IPS-15b (cell line): ENCODE data around the gene MAP3K13.
"Not testable (repeated sequence)": the region's sequence is repeated elsewhere in the genome, so short reads cannot be mapped to it uniquely, and the experiment has no call there.

Source experiments
- H3K27me3 ChIP-seq: one replicate; pipeline ENCODE4 v1.6.1; 2013; ENCODE audit warnings: low read length; ENCODE audit not compliant: control insufficient read depth, insufficient read depth
- H3K36me3 ChIP-seq: one replicate; pipeline ENCODE4 v1.6.1; 2013; ENCODE audit warnings: low read length; ENCODE audit not compliant: control insufficient read depth, insufficient read depth
- H3K4me1 ChIP-seq: one replicate; pipeline ENCODE4 v1.6.1; 2013; ENCODE audit warnings: mild to moderate bottlenecking, low read length; ENCODE audit not compliant: control insufficient read depth, insufficient read depth
- H3K4me3 ChIP-seq: one replicate; pipeline ENCODE4 v1.5.1; 2013; ENCODE audit warnings: low read depth, low read length
- H3K9ac ChIP-seq: one replicate; pipeline ENCODE4 v1.6.1; 2013; ENCODE audit warnings: low read depth, mild to moderate bottlenecking, low read length
- H3K9me3 ChIP-seq: one replicate; pipeline ENCODE4 v1.6.1; 2013; ENCODE audit warnings: mild to moderate bottlenecking, low read length; ENCODE audit not compliant: control insufficient read depth, insufficient read depth

MAP3K13 gene

DNA sequence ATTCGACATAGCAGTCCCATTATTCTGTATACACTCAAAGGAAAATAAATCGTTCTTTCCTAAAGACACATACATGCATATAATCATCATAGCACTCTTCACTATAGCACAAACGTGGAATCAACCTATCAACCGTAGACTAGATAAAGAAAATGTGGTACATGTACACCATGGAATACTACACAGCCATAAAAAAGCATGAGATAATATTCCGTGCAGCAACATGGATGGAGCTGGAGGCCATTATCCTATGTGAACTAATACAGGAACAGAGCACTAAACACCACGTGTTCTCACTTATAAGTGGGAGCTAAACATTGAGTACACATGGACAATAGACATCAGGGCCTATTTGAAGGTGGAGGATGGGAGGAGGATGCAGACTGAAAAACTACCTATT, 12.1 kb upstream of the MAP3K13 start:
- no peak overlapping the region for H3K9ac ChIP-seq
- H3K4me3 ChIP-seq: no peak overlapping the region
- H3K36me3 ChIP-seq: no peaks in the 10 kb centered on the region
- no peaks in the 10 kb centered on the region for H3K4me1 ChIP-seq
- peaks cover 29% of the 10 kb centered on the region for H3K27me3 ChIP-seq
- no peaks in the 10 kb centered on the region for H3K9me3 ChIP-seq

DNA sequence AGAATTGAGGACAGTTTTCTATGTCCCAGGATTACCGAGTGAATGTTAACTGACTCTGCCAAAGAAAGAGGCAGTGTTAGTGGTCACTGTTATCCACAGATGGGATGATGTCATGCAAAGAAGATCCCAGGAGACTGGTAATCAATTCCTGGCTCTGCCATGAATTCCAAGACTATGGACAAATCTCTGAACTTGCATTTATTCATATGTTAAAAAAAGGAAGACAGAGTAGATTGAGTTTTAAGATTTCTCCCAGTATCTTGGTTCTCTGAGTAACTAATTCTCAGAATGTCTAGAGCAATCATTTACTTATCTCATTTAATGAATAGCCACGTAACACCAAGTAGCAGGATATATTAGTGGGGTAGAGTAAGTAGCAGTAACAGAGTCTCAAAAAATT, 11.5 kb upstream of the MAP3K13 start:
- no peaks in the 10 kb centered on the region for H3K4me1 ChIP-seq
- no peak overlapping the region for H3K4me3 ChIP-seq
- no peak overlapping the region for H3K9ac ChIP-seq
- H3K36me3 ChIP-seq: no peaks in the 10 kb centered on the region
- H3K9me3 ChIP-seq: no peaks in the 10 kb centered on the region
- H3K27me3 ChIP-seq: peaks cover 34% of the 10 kb centered on the region

DNA sequence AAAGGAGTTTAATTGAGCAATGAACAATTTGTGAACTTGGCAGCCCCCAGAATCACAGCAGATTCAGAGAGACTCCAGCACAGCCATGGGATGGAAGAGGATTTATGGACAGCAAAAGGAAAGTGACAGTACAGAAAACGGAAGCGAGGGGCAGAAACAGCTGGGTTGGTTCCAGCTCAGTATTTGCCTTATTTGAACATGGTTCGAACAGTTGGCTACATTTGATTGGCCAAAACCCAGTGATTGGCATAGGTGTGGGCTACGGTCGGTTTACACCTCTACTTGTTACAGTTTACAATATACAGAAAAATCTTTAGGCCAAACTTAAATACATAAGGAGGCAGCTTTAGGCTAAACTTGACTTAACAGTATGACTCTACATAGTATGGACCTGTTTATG, 9.7 kb upstream of the MAP3K13 start:
- Histone ChIP-seq H3K9me3 (no peaks in the 10 kb centered on the region), H3K9ac (no peak overlapping the region)

DNA sequence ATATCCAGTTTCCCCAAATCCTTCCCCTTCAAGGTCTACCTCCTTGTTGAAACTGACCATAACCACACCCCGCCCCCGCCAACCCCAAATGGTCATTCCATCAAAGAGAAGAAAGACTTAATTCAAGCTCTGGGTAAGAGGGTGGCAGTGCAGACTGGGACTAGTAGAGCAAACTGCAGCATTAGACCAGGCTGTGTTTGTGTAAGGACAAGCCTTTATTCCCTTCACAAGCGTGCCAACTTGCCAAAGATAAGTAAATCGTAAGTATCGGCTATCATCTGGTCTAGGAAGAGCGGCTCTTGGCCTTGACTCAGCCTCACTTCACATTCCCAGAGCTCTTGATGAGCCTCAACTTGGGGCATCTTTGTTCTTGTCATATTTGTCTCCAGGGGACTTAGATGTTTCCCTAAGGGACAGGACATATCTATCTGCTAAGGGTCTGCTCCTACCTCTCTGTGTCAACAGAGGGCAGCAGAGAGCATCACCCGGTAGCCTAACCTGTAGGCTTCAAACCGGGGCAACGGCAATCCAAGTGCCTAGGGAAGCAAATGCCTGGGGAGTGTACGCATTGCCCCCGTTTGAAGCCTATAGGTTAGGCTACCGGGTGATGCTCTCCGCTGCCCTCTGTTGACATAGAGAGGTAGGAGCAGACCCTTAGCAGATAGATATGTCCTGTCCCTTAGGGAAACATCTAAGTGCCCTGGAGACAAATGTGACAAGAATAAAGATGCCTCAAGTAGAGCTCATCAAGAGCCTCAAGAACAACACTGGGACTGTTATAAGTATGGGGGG, 8.9 kb upstream of the MAP3K13 start:
- H3K4me1 ChIP-seq: no peaks in the 10 kb centered on the region
- H3K9ac ChIP-seq: no peak overlapping the region
- H3K4me3 ChIP-seq: no peak overlapping the region

More for the DNA sequence above, 9.7 kb upstream of the MAP3K13 start:
- no peak overlapping the region for H3K4me3 ChIP-seq
- H3K27me3 ChIP-seq: peaks cover 34% of the 10 kb centered on the region
- H3K4me1 ChIP-seq: no peaks in the 10 kb centered on the region
- no peaks in the 10 kb centered on the region for H3K36me3 ChIP-seq

DNA sequence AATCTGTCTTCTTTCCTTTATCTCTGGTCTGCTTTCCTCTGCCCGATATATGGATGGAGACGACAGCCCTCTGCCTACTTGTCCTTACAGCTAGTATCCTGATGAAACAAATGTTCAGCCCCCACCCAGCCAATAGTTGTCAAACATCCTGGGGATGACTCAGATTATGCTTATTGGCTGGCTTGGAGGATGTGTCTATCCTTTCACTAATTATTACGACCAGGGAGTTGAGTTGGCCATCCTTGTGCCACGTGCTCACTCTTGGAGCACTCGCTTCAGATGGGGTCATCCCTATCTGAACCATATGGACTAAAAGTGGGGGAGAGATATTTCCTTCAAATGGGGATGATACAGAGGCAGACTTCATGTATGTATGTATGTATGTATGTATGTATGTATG, 6.4 kb upstream of the MAP3K13 start:
- H3K36me3 ChIP-seq: no peaks in the 10 kb centered on the region
- no peak overlapping the region for H3K4me3 ChIP-seq
- H3K27me3 ChIP-seq: peaks cover 32% of the 10 kb centered on the region
- no peaks in the 10 kb centered on the region for H3K4me1 ChIP-seq
- no peaks in the 10 kb centered on the region for H3K9me3 ChIP-seq
- H3K9ac ChIP-seq: no peak overlapping the region

More for the DNA sequence above, 8.9 kb upstream of the MAP3K13 start:
- Histone ChIP-seq H3K36me3 (no peaks in the 10 kb centered on the region), H3K27me3 (peaks cover 34% of the 10 kb centered on the region), H3K9me3 (no peaks in the 10 kb centered on the region)

DNA sequence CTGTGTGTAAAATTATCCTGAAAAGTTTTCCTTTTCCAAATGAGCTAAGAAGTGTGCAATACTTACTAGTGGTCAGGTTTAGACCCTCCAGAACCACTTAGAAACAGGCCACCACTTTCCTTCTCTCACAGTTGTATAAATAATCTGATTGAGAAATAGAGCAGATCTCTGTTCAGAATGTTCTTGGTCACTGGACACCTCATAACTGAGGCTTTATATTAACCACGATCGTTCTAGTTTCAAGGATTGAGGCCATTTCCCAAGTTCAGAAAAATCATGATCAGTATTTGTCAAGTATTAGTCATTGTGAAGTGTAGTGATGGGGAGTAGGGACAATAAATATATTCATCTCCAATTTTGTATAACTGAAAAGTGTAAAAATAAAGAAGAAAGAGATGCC, 1.0 kb upstream of the MAP3K13 start:
- Histone ChIP-seq H3K4me3 (no peak overlapping the region), H3K27me3 (peaks cover 24% of the 10 kb centered on the region), H3K9ac (no peak overlapping the region), H3K4me1 (no peaks in the 10 kb centered on the region), H3K36me3 (no peaks in the 10 kb centered on the region), H3K9me3 (no peaks in the 10 kb centered on the region)

DNA sequence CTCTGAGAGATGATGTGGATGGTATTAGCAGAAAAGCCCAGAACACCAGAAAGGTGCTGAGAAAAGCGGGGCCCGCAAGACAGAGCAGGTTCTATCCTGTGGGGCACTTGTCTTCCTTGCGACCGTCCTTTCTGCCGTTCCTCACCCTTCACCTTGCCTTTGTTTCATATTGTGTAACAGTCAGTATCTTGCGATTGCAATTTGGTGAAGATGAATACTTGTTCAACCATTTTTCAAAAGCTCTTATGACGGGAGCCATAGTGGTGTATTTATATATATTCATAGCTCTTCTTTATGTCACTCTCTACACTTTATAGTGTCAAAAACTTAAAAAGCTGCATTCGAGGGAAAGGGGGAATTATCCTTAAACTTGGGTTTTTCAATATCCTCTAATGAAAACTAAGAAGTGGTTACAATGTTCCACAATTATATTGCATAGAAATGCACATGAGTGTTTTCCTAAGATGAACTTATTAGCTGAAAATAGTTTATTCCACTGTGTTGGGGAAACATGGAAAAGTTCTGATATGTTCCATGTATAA, 797 bp downstream of the MAP3K13 start:
- no peak overlapping the region for H3K9ac ChIP-seq

DNA sequence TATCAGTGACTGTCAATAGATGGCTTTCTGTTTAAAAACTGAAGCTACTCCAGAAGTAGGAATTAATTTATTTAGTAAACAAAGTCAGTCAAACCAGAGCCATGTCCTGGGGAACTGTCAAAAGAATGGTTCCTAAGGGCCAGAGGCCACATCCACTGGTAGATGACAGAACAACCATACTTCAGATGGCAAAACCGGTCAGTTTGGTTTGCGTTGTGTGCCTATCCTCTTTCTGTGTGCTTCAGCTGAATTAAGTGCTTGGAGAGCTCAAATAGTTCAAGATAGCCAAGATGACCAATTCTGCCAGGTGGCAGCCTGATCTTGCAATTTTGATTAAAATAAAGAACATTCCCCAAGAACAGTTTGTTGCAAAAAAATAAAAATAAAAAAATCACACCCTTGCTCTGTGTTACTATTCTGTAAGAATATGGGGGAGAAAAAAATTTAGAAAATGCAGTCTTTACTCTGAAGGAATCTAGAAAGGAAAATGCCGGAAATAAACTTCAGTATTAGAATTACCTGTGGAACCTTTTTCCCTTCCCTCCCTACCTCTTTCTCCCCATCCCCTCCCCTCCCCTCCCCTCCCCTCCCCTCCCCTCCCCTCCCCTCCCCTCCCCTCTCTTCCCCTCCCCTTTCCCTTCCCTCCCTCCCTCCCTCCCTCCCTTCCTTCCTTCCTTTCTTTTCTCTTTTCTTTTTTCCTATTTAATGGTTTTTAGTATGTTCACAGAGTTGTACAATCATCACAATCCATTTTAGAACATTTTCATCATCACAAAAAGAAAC, 2.5 kb downstream of the MAP3K13 start:
- no peaks in the 10 kb centered on the region for H3K4me1 ChIP-seq
- H3K36me3 ChIP-seq: no peaks in the 10 kb centered on the region
- peaks cover 24% of the 10 kb centered on the region for H3K27me3 ChIP-seq
- no peak overlapping the region for H3K9ac ChIP-seq
- H3K4me3 ChIP-seq: no peak overlapping the region
- H3K9me3 ChIP-seq: no peaks in the 10 kb centered on the region

More for the DNA sequence above, 797 bp downstream of the MAP3K13 start:
- H3K36me3 ChIP-seq: no peaks in the 10 kb centered on the region
- H3K9me3 ChIP-seq: no peaks in the 10 kb centered on the region
- H3K4me3 ChIP-seq: peak overlapping the region; percentile 65
- H3K4me1 ChIP-seq: no peaks in the 10 kb centered on the region
- H3K27me3 ChIP-seq: peaks cover 24% of the 10 kb centered on the region

DNA sequence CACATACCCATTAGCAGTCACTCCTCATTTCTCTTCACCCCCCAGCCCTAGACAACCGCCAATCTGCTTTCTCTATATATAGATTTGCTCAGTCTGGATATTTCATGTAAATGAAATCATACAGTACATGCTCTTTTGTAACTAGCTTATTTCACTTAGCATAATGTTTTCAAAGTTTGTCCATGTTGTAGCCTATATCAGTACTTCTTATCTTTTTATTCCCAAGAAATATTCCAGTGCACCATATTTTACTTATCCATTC, 3.1 kb downstream of the MAP3K13 start:
- Histone ChIP-seq H3K27me3 (peaks cover 24% of the 10 kb centered on the region), H3K9ac (no peak overlapping the region), H3K36me3 (no peaks in the 10 kb centered on the region), H3K4me3 (no peak overlapping the region), H3K9me3 (no peaks in the 10 kb centered on the region), H3K4me1 (no peaks in the 10 kb centered on the region)

DNA sequence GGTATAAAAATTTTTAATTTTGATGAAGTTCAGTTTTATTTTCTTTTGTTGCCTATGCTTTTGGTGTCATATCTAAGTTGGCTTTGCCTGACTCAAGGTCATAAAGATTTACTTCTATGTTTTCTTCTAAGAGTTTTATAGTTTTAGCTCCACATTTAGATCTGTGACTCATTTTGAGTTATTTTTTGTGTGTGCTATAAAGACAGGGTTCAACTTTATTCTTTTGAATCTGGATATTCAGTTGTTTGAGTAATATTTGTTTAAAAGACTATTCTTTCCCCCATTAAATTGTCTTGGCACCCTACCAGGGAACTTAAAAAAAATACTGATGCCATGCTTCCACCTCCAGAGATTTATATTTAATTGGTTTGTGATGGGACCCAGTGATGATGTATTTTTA, 4.0 kb downstream of the MAP3K13 start:
- H3K27me3 ChIP-seq: peaks cover 24% of the 10 kb centered on the region
- H3K9me3 ChIP-seq: no peaks in the 10 kb centered on the region
- no peaks in the 10 kb centered on the region for H3K36me3 ChIP-seq

DNA sequence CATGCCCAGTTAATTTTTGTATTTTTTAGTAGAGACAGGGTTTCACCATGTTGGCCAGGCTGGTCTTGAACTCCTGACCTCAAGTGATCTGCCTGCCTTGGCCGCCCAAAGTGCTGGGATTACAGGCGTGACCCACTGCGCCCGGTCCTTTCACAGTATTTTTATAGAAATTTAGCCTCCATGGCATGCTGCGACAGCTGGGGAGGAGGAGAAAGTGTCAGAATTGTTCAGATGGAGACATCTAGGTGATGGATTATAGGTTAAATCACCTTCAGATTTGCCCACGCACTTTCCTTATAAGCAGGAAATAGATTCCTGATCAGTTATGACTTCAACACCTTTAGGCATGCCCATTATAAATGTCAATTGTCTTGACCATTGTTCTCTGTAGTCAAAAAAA, 7.4 kb downstream of the MAP3K13 start:
- not testable (repeated sequence) for H3K36me3 ChIP-seq, H3K4me1 ChIP-seq, H3K9me3 ChIP-seq, H3K4me3 ChIP-seq, H3K27me3 ChIP-seq, H3K9ac ChIP-seq

More for the DNA sequence above, 4.0 kb downstream of the MAP3K13 start:
- Histone ChIP-seq H3K4me1 (no peaks in the 10 kb centered on the region), H3K4me3 (no peak overlapping the region), H3K9ac (no peak overlapping the region)
